ENCODE results near the gene HERPUD2.

Gene HERPUD2

GRCh38 chr7:35717013-35717412 lies 22.1 kb upstream of the HERPUD2 start:
- TF ChIP-seq, protein P1, sequence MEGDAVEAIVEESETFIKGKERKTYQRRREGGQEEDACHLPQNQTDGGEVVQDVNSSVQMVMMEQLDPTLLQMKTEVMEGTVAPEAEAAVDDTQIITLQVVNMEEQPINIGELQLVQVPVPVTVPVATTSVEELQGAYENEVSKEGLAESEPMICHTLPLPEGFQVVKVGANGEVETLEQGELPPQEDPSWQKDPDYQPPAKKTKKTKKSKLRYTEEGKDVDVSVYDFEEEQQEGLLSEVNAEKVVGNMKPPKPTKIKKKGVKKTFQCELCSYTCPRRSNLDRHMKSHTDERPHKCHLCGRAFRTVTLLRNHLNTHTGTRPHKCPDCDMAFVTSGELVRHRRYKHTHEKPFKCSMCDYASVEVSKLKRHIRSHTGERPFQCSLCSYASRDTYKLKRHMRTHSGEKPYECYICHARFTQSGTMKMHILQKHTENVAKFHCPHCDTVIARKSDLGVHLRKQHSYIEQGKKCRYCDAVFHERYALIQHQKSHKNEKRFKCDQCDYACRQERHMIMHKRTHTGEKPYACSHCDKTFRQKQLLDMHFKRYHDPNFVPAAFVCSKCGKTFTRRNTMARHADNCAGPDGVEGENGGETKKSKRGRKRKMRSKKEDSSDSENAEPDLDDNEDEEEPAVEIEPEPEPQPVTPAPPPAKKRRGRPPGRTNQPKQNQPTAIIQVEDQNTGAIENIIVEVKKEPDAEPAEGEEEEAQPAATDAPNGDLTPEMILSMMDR (IDR thresholded peaks at IDR 0.05; ENCODE audit: low read depth, low read length): no peak
- in situ Hi-C loops (cut with HindIII; ENCODE audit: low sequenced_read_pairs): no loop called here
- no peak for DNase-seq (ENCODE audit: low read depth, low spot score)
- no peak overlapping the region for H3K4me3 ChIP-seq (ENCODE audit: low read depth, low read length)

DNA sequence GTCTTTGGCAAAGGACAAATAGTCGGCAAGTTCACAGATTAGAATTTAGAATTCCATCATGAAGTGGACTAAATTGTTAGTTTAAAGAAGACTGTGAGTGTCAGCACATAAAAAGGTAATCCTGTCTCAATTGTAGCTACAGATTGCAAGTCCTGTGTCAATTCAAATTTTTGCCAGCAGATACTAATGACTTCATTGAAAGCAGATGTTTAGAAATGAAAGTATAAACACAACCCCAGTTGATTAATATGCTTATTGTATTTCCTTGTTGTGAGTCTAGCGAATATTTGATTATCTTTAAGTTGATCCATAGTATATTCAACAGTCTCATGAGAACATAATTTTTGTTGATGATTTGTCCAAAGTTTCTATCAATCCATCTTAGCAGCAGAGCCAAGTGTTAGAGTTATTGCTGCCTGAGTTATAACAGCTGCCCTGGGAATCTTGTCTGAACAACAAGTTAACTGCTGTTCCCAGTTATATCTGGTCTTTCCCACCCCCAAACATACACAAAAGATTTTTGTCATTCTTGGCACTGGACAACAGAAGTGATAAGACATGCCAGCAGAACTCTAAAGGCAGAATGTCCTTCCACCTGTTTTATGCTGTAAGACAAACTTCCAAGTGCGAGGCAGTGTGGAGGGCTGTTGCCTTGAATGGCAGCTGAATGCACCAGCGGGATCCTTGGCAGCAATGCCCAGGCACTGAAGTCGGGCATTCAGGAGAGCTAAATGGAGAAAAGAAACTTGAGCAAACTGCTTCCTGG lies 21.3 kb upstream of the HERPUD2 start:
- TF ChIP-seq, protein P1 (IDR thresholded peaks at IDR 0.05; ENCODE audit: low read depth, low read length): no peak
- in situ Hi-C loops (cut with HindIII; ENCODE audit: low sequenced_read_pairs): no loop called here
- no peak overlapping the region for H3K4me3 ChIP-seq (ENCODE audit: low read depth, low read length)
- no peak for DNase-seq (ENCODE audit: low read depth, low spot score)

DNA sequence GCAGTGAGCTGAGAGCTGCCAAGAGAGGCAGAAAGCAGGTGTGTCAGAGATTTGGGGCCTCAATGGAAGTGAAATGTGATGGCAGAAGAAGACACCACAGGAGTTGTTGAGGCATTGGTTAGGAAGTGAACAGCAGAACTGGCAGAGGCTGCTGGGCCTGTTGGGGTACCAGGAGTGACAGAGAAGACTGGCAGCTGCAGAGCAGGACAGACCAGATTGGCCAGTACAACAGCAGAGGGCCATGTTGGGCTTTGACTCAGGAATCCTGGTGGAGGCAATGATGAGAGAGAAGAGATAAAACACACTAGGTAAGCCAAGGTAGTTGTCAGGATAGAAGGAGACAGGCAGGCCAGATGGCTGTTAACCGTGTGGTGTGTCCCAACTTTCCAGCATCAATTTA lies 19.9 kb upstream of the HERPUD2 start:
- DNase-seq (ENCODE audit: low read depth, low spot score): no peak
- in situ Hi-C loops (cut with HindIII; ENCODE audit: low sequenced_read_pairs): no loop called here
- TF ChIP-seq, protein P1 (IDR thresholded peaks at IDR 0.05; ENCODE audit: low read depth, low read length): no peak
- H3K4me3 ChIP-seq (ENCODE audit: low read depth, low read length): no peak overlapping the region

GRCh38 chr7:35714407-35714806 lies 19.5 kb upstream of the HERPUD2 start:
- in situ Hi-C loops (cut with HindIII; ENCODE audit: low sequenced_read_pairs): no loop called here
- DNase-seq (ENCODE audit: low read depth, low spot score): no peak
- no peak overlapping the region for H3K4me3 ChIP-seq (ENCODE audit: low read depth, low read length)
- TF ChIP-seq, protein P1 (IDR thresholded peaks at IDR 0.05; ENCODE audit: low read depth, low read length): no peak

DNA sequence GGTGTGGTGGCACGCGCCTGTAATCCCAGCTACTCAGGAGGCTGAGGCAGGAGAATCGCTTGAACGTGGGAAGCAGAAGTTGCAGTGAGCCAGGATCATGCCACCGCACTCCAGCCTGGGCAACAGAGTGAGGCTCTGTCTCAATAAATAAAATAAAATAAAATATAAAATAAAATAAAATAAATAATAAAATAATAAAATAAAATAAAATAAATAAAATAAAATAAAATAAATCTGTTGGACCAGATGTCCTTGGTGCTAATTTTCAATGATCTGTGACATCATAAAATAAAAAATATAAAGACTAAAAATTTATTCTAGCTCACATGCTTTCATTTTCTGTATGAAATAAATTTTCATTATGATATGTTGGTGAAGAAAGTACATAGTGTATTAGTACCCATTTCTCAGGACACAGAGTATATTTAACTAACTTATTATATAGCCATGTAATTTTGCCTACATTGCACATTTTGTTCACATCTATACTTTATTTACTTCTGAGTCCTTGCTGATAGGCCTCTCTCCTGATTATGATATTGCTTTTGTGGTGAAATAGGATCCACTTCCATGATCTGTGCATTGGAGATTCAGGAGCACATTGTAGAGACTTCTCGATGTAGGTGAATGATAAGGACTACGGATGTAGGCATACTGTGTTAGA lies 17.8 kb upstream of the HERPUD2 start:
- no peak for DNase-seq (ENCODE audit: low read depth, low spot score)
- TF ChIP-seq, protein P1 (IDR thresholded peaks at IDR 0.05; ENCODE audit: low read depth, low read length): no peak
- no peak overlapping the region for H3K4me3 ChIP-seq (ENCODE audit: low read depth, low read length)
- in situ Hi-C loops (cut with HindIII; ENCODE audit: low sequenced_read_pairs): no loop called here

- TF ChIP-seq, protein P1 (IDR thresholded peaks at IDR 0.05; ENCODE audit: low read depth, low read length): no peak
- in situ Hi-C loops (cut with HindIII; ENCODE audit: low sequenced_read_pairs): no loop called here
- peak; percentile 32 for DNase-seq (ENCODE audit: low read depth, low spot score)
- H3K4me3 ChIP-seq (ENCODE audit: low read depth, low read length): no peak overlapping the region
These were observed 12.5 kb upstream of the HERPUD2 start for GRCh38 chr7:35707422-35707821.

All from astrocyte of the spinal cord (primary cell).